DND-41 (cell line): Measurements from ENCODE around the gene RAB4B.
"Not testable (repeated sequence)": the region's sequence is repeated elsewhere in the genome, so short reads cannot be mapped to it uniquely, and the experiment has no call there.

Source experiments
- ATAC-seq: fragments of 200-7000 bp; cut with Tn5 transposase; 3 replicates; pipeline ENCODE4 v1.9.1; 2021; ENCODE audit warnings: low read depth; ENCODE audit not compliant: insufficient read depth
- DNase-seq: peaks from one replicate; pipeline ENCODE4 v3.0.0-alpha.2; 2020
- H2AFZ ChIP-seq: 2 replicates; pipeline ENCODE4 v1.6.0; 2012; ENCODE audit warnings: low read depth, low read length
- H3K27ac ChIP-seq: 2 replicates; pipeline ENCODE4 v1.5.1; 2012; ENCODE audit warnings: low read length, inconsistent platforms
- H3K27me3 ChIP-seq: fragments of 200-600 bp; sonication (generic); 2 replicates; pipeline ENCODE4 v1.6.0; 2012; ENCODE audit warnings: low read length, mild to moderate bottlenecking, inconsistent platforms; ENCODE audit not compliant: insufficient read depth, poor library complexity
- H3K36me3 ChIP-seq: 2 replicates; pipeline ENCODE4 v1.5.1; 2012; ENCODE audit warnings: low read length, inconsistent platforms; ENCODE audit not compliant: insufficient read depth
- H3K4me1 ChIP-seq: 2 replicates; pipeline ENCODE4 v1.5.1; 2012; ENCODE audit warnings: mild to moderate bottlenecking, low read length; ENCODE audit not compliant: insufficient read depth
- H3K4me2 ChIP-seq: 2 replicates; pipeline ENCODE4 v1.6.0; 2012; ENCODE audit warnings: mild to moderate bottlenecking, moderate library complexity, low read length, inconsistent platforms; ENCODE audit not compliant: insufficient read depth
- H3K4me3 ChIP-seq, 2 experiments: fragments of 200-600 bp in 1 of 2; shearing (Covaris generic) in 1 of 2; 2 replicates each; pipeline ENCODE4 v1.5.1; 2012 to 2016; ENCODE audit warnings: inconsistent platforms in 2 of 2, low read length in 2 of 2, mild to moderate bottlenecking in 2 of 2, low read depth in 1 of 2, moderate library complexity in 1 of 2
- H3K79me2 ChIP-seq: 2 replicates; pipeline ENCODE4 v1.6.0; 2012; ENCODE audit warnings: low read length, inconsistent platforms; ENCODE audit not compliant: insufficient read depth
- H3K9ac ChIP-seq: 2 replicates; pipeline ENCODE4 v1.6.0; 2012; ENCODE audit warnings: low read depth, mild to moderate bottlenecking, inconsistent platforms, low read length, moderate library complexity
- H3K9me3 ChIP-seq: 2 replicates; pipeline ENCODE4 v1.5.1; 2012; ENCODE audit warnings: low read length, moderate library complexity, mild to moderate bottlenecking, inconsistent platforms; ENCODE audit not compliant: insufficient read depth, severe bottlenecking
- H4K20me1 ChIP-seq: 2 replicates; pipeline ENCODE4 v1.6.0; 2012; ENCODE audit warnings: low read length; ENCODE audit not compliant: insufficient read depth
- EZH2 ChIP-seq: IDR thresholded peaks from 3 replicates; pipeline ENCODE4 v1.6.1; 2012; ENCODE audit warnings: borderline replicate concordance, low read depth, mild to moderate bottlenecking, moderate library complexity, low read length, inconsistent platforms; ENCODE audit not compliant: severe bottlenecking
- TF ChIP-seq, protein P1 (sequence below): IDR thresholded peaks from 2 replicates; pipeline ENCODE4 v1.5.1; 2012; ENCODE audit warnings: borderline replicate concordance, low read length, moderate library complexity, mild to moderate bottlenecking; ENCODE audit not compliant: poor library complexity, severe bottlenecking; ENCODE audit errors: extremely low read depth

Gene RAB4B

DNA sequence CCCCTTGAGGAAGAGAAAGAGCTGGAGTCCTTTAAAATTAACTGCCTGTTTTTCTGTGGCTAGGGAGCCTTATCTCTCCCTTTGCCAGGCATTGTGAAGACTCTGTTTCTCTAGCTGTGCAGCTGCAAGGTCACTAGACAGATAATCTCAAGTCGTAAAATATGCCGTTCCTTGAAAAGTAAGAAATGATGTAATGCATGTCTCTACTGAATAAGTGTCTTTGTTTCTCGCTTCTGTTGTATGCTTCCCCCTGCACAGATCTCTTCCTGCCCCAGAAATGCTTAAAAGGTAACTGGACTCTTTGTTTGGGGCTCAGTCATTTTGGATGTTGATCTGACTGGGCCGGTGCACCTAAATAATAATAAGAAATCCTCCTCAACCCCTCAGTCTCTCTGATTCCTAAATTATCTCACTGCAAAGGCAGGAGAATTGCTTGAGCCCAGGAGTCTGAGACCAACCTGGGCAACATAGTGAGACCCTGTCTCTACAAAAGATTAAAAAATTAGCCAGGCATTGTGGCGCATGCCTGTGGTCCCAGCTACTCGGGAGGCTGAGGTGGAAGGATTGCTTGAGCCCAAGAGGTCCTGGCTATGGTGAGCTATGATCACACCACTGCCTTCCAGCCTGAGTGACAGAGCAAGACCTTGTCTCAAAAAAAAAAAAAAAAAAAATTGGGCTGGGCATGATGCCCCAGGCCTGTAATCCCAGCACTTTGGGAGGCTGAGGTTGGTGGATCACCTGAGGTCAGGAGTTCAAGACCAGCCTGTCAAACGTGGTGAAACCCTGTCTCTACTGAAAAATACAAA is 55.9 kb downstream of the RAB4B start:
- not testable (repeated sequence) for H3K36me3 ChIP-seq, DNase-seq, H3K9ac ChIP-seq, H2AFZ ChIP-seq, H3K4me2 ChIP-seq, H3K79me2 ChIP-seq, H3K9me3 ChIP-seq, ATAC-seq, H3K27ac ChIP-seq, H3K4me1 ChIP-seq, H4K20me1 ChIP-seq, H3K4me3 ChIP-seq, H3K27me3 ChIP-seq

DNA sequence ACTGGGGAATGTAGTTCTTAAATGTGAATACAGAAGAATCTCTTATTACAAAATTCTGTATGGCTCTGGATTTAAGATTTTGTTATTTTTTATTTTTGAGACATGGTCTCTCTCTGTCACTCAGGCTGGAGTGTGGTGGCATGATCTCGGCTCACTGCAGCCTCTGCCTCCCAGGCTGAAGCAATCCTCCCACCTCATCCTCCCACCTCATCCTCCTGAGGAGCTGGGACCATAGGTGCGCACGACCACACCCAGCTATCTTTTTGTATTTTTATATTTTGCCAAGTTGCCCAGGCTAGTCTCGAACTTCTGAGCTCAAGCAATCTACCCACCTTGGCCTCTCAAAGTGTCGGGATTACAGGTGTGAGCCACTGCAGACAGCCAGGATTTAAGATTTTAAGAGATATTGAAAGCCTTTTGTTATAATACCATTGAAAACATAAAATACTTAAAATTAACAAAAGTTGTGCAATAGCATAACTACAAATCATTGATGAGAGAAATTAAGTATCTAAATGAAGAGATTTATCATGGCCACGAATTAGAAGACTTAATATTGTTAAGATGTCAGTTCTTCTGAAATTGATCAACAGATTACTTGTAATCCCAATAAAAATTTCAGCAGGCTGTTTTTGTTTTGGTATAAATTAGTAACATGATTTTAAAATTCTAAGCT is 58.8 kb downstream of the RAB4B start:
- H4K20me1 ChIP-seq = no peaks in the 10 kb centered on the region
- ATAC-seq (no peak), DNase-seq (no peak)
- no peak overlapping the region for H3K9ac ChIP-seq
- H3K4me2 ChIP-seq = no peak overlapping the region
- H3K4me1 ChIP-seq = no peaks in the 10 kb centered on the region
- no peaks in the 10 kb centered on the region for H3K9me3 ChIP-seq
- H3K27me3 ChIP-seq = no peaks in the 10 kb centered on the region
- no peak overlapping the region for H3K27ac ChIP-seq
- no peak overlapping the region for H2AFZ ChIP-seq
- TF ChIP-seq EZH2 = no peak
- TF ChIP-seq, protein P1, sequence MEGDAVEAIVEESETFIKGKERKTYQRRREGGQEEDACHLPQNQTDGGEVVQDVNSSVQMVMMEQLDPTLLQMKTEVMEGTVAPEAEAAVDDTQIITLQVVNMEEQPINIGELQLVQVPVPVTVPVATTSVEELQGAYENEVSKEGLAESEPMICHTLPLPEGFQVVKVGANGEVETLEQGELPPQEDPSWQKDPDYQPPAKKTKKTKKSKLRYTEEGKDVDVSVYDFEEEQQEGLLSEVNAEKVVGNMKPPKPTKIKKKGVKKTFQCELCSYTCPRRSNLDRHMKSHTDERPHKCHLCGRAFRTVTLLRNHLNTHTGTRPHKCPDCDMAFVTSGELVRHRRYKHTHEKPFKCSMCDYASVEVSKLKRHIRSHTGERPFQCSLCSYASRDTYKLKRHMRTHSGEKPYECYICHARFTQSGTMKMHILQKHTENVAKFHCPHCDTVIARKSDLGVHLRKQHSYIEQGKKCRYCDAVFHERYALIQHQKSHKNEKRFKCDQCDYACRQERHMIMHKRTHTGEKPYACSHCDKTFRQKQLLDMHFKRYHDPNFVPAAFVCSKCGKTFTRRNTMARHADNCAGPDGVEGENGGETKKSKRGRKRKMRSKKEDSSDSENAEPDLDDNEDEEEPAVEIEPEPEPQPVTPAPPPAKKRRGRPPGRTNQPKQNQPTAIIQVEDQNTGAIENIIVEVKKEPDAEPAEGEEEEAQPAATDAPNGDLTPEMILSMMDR = no peak
- H3K36me3 ChIP-seq = no peaks in the 10 kb centered on the region
- H3K4me3 ChIP-seq = no peak overlapping the region
- no peaks in the 10 kb centered on the region for H3K79me2 ChIP-seq

DNA sequence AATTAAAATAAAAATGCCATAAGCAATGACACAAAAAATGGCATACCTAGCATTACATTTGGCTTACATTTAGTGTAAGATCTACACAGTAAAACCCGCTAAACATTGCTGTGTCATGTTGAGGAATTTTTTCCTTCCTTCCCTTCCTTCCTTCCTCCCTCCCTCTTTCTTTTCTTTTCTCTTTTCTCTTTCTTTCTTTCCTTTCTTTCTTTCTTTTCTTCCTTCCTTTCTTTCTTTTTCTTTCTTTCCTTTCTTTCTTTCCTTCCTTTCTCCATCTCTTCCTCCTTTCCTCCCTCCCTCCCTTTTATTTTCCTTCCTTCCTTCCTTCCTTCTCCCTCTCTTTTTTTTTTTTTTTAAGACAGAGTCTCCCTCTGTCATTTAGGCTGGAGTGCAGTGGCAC is 60.4 kb downstream of the RAB4B start:
- H3K36me3 ChIP-seq, H3K79me2 ChIP-seq, H3K9me3 ChIP-seq, ATAC-seq, H3K27ac ChIP-seq, H2AFZ ChIP-seq, H3K4me3 ChIP-seq, H4K20me1 ChIP-seq, H3K27me3 ChIP-seq, H3K4me1 ChIP-seq, DNase-seq, H3K4me2 ChIP-seq, H3K9ac ChIP-seq: not testable (repeated sequence)

DNA sequence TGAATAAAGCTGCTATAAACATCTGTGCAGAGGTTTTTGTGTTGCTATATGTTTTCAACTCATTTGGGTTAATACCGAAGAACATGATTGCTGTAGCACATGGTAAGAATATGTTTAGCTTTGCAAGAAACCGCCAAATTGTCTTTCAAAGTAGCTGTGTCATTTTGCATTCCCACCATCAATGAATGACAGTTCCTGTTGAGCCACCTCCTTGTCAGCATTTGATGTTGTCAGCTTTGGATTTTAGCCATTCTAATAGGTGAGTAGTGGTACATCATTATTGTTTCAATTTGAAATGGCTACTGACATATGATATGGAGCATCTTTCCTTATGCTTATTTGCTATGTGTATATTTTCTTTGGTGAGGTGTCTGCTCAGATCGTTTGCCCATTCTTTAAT is 64.0 kb downstream of the RAB4B start:
- H2AFZ ChIP-seq, H4K20me1 ChIP-seq, H3K4me1 ChIP-seq, H3K4me2 ChIP-seq, H3K27ac ChIP-seq, H3K27me3 ChIP-seq, H3K36me3 ChIP-seq, DNase-seq, ATAC-seq, H3K4me3 ChIP-seq, H3K9ac ChIP-seq, H3K9me3 ChIP-seq, H3K79me2 ChIP-seq: not testable (repeated sequence)

DNA sequence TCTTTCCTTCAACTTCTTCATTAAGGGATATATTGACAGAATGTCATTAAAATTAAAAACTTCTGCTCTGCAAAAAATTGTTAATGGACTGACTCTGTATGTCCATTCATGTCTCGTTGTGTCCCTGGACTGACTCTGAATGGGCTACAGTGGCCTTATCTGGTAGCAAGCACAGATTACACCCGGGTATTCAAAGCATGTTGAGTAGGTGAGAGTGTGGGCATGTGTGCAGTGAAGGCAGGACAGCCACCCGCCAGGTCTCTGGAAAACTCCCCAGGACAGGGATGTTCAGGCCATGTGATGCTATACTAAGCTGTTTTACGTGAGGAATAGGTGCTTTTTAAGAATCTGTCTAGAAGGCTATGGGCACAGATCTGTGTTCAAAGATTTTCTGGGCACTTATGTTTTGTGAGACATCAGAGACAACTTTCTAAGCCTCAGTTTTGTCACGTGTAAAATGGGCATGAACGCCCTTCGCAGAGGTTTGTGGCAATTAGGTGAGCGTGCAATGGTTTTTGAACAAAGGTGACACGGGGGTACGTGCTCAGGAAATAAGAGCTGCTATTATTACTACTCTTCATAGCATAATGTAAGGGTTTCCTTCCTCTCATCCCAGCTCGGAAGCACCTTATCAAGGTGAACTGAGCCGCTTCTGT is 65.1 kb downstream of the RAB4B start:
- H3K4me2 ChIP-seq, ATAC-seq: not testable (repeated sequence)

DNA sequence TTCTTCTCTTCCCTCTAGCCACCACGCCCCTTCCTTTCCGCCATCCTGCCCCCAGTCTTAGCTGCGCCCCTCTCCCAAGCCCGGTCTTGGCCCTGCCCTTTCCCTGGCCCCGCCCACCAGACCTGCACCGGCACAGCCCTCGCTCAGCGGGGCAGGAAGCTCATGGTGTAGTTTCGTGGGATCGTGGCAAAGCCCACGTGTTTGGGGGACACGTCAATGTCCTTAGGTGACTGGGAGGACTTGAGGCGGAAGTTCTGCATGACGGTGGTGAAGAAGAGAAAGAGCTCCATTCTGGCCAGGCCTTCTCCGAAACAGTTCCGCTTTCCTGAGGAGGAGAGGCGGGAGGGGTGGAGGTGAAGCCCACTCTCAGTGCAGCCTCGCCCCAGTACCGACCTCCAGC is 65.6 kb downstream of the RAB4B start:
- not testable (repeated sequence) for H3K4me1 ChIP-seq, H2AFZ ChIP-seq, H3K9ac ChIP-seq, DNase-seq, H3K79me2 ChIP-seq, ATAC-seq, H3K27me3 ChIP-seq, H3K4me3 ChIP-seq, H3K9me3 ChIP-seq, H3K4me2 ChIP-seq, H3K27ac ChIP-seq, H4K20me1 ChIP-seq, H3K36me3 ChIP-seq

More for the DNA sequence above, 65.1 kb downstream of the RAB4B start:
- not testable (repeated sequence) for H3K9ac ChIP-seq, H2AFZ ChIP-seq, H3K27ac ChIP-seq, H3K9me3 ChIP-seq, H3K4me1 ChIP-seq, DNase-seq, H3K4me3 ChIP-seq, H3K79me2 ChIP-seq, H4K20me1 ChIP-seq, H3K27me3 ChIP-seq, H3K36me3 ChIP-seq
